HepG2 (cell line): Measurements from ENCODE around the gene SIGLEC10. TPM values are rescaled to one million over a fixed set of nuclear protein-coding genes. Genes with fewer than 3 reads are reported as not detected.

Experiments
- AHDC1 ChIP-seq: sonication (generic); formaldehyde crosslinking; IDR thresholded peaks from 2 replicates; pipeline ENCODE4 v1.5.1; 2020; ENCODE audit warnings: mild to moderate bottlenecking, missing genetic modification reagents, borderline replicate concordance
- ARHGAP35 ChIP-seq: sonication (generic); formaldehyde crosslinking; IDR thresholded peaks from 2 replicates; pipeline ENCODE4 v1.9.0; 2022; ENCODE audit warnings: mild to moderate bottlenecking, inconsistent platforms, moderate library complexity, missing genetic modification reagents, borderline replicate concordance
- CCAR2 ChIP-seq: fragments of 200-400 bp; formaldehyde crosslinking; optimal IDR thresholded peaks from 2 replicates; pipeline ENCODE3; 2018; ENCODE audit warnings: low read depth, mild to moderate bottlenecking, low read length, moderate library complexity
- EHMT2 ChIP-seq: fragments of 200-600 bp; sonication (generic); IDR thresholded peaks from 2 replicates; pipeline ENCODE4 v1.7.0; 2017; ENCODE audit warnings: antibody characterized with exemption, low read depth, low read length, borderline replicate concordance
- GLMP ChIP-seq: sonication (generic); formaldehyde crosslinking; IDR thresholded peaks from 2 replicates; pipeline ENCODE4 v1.9.0; 2021; ENCODE audit warnings: missing genetic modification reagents, mild to moderate bottlenecking, borderline replicate concordance
- HOXA9 ChIP-seq: sonication (generic); formaldehyde crosslinking; IDR thresholded peaks from 2 replicates; pipeline ENCODE4 v1.8.1; 2022; ENCODE audit warnings: missing genetic modification reagents, mild to moderate bottlenecking, moderate library complexity, borderline replicate concordance
- KAT2B ChIP-seq: fragments of 150-350 bp; IDR thresholded peaks from 2 replicates; pipeline ENCODE4 v1.6.1; 2014; ENCODE audit warnings: low read depth, low read length, borderline replicate concordance
- KLF16 ChIP-seq, 2 experiments: sonication (generic) in 1 of 2; formaldehyde crosslinking in 1 of 2; IDR thresholded peaks; 2 replicates each; pipeline versions ENCODE4 v1.6.1 to v1.8.0; 2016 to 2023; ENCODE audit warnings: missing genetic modification reagents in 2 of 2, missing compliant biosample characterization in 1 of 2
- MTF2 ChIP-seq: sonication (generic); formaldehyde crosslinking; IDR thresholded peaks from 2 replicates; pipeline ENCODE4 v1.5.0; 2020; ENCODE audit warnings: missing genetic modification reagents, borderline replicate concordance
- PITX1 ChIP-seq: sonication (generic); formaldehyde crosslinking; IDR thresholded peaks from 2 replicates; pipeline ENCODE4 v1.5.1; 2020; ENCODE audit warnings: mild to moderate bottlenecking, missing genetic modification reagents
- TBP ChIP-seq: sonication (generic); formaldehyde crosslinking; IDR thresholded peaks from 2 replicates; pipeline ENCODE4 v1.5.0; 2020; ENCODE audit warnings: missing genetic modification reagents
- XBP1 ChIP-seq: sonication (generic); formaldehyde crosslinking; IDR thresholded peaks from 2 replicates; pipeline ENCODE4 v1.5.0; 2020; ENCODE audit warnings: missing genetic modification reagents
- ZNF124 ChIP-seq: sonication (generic); formaldehyde crosslinking; IDR thresholded peaks from 2 replicates; pipeline ENCODE4 v1.4.0; 2020; ENCODE audit warnings: missing genetic modification reagents
- ZNF33A ChIP-seq: sonication (generic); formaldehyde crosslinking; IDR thresholded peaks from 2 replicates; pipeline ENCODE4 v1.5.1; 2020; ENCODE audit warnings: missing genetic modification reagents, mild to moderate bottlenecking, moderate library complexity, borderline replicate concordance
- ZNF530 ChIP-seq: sonication (generic); formaldehyde crosslinking; IDR thresholded peaks from 2 replicates; pipeline ENCODE4 v1.5.0; 2020; ENCODE audit warnings: low read depth, mild to moderate bottlenecking, missing genetic modification reagents
- ZNF567 ChIP-seq: sonication (generic); formaldehyde crosslinking; IDR thresholded peaks from 2 replicates; pipeline ENCODE4 v1.8.1; 2023; ENCODE audit warnings: mild to moderate bottlenecking, missing genetic modification reagents, borderline replicate concordance
- ZNF775 ChIP-seq: sonication (generic); formaldehyde crosslinking; IDR thresholded peaks from 2 replicates; pipeline ENCODE4 v1.4.0; 2020; ENCODE audit warnings: missing genetic modification reagents, mild to moderate bottlenecking, moderate library complexity, borderline replicate concordance
- ZNF850 ChIP-seq: sonication (generic); formaldehyde crosslinking; conservative IDR thresholded peaks from 2 replicates; pipeline ENCODE4 v1.9.0; 2021; ENCODE audit warnings: mild to moderate bottlenecking, missing genetic modification reagents
- polyA plus RNA-seq, 8 experiments: library from polyadenylated mRNA; depleted of rRNA in 3 of 8; stranded (reverse) in 7 of 8; unstranded in 1 of 8; fragments of >200 nt; fragmentation: Illumina TruSeq in 4 of 8; extraction: Trizol in 4 of 8; gene quantifications; 2 replicates each; pipeline versions ENCODE4 v1.2.1 to v1.2.3, GENCODE V29; 2011 to 2016; ENCODE audit warnings: low read depth in 4 of 8, missing spikeins in 1 of 8, mixed read lengths in 1 of 8; ENCODE audit not compliant: insufficient read depth in 1 of 8
- total RNA-seq, 5 experiments: library from RNA; depleted of rRNA; stranded (reverse); fragments of >200 nt; fragmentation: Illumina TruSeq; extraction: Trizol; gene quantifications; 2 replicates each; pipeline ENCODE4 v1.2.3, GENCODE V29; 2016; ENCODE audit warnings: low read depth in 1 of 5
- TF ChIP-seq, protein P1 (sequence below): sonication (generic); formaldehyde crosslinking; IDR thresholded peaks from 2 replicates; pipeline ENCODE4 v1.9.0; 2021; ENCODE audit warnings: missing genetic modification reagents, borderline replicate concordance

SIGLEC10 gene
- total and polyA plus RNA-seq, 2 of the 13 experiments (the other 11 are each of a cell fraction or from before 2014, with no cell fraction given): not detected

DNA sequence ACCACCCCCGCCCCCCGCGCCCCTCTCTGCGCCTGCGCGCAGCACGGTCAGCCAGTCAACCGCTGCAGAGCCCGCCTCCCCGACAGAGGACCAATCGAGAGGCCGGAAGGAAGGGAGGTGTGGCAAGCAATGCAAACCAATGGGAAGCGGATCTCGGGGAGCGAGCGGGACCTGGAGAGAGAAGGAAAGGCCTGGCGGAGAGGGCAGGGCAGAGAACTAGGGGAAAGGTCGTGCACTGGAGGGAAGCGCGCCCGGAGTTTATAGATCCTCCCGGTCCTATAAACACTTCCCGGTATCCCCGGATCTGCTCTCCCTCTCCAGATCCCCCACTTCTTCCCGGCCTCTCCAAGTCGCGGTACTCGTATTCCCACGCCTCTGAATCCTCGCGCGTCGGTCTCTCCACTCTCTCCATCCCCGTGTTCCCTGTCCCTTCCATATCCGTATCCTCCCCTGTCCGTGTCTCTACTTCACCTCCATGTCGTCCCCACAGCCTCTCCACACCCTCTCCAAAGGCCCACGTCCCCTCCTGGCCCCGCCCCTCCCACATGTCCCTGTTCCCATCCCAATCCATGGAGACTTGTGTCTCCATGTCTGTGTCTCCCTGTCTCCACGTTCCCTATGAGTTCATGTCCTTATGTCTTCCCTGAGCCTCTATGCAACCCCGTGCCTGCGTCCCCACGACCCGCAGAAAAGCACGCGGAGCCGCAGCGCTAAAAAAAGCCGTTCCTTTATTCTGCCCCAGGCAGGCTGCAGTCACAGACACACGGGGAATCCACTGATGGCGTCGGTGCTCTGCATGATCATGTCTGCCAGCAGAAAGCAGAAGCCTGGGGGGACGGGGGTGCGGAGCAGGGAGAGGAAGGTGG lies 50.8 kb downstream of the SIGLEC10 start (continued):
- TF ChIP-seq XBP1 (CRISPR knock-in tag) (no peak), AHDC1 (no peak), GLMP (no peak), CCAR2 (peak; percentile 92), ZNF775 (CRISPR knock-in tag) (no peak), EHMT2 (no peak), MTF2 (CRISPR knock-in tag) (no peak), ZNF33A (CRISPR knock-in tag) (no peak), ZNF124 (CRISPR knock-in tag) (no peak), KAT2B (no peak), KLF16 (CRISPR knock-in tag; IDR thresholded peaks at IDR 0.05) (no peak), ZNF850 (CRISPR knock-in tag) (no peak), ZNF530 (CRISPR knock-in tag) (no peak), ZNF567 (CRISPR knock-in tag) (no peak), TBP (CRISPR knock-in tag) (no peak), HOXA9 (CRISPR knock-in tag) (no peak), PITX1 (no peak), ARHGAP35 (no peak)
- TF ChIP-seq, protein P1, sequence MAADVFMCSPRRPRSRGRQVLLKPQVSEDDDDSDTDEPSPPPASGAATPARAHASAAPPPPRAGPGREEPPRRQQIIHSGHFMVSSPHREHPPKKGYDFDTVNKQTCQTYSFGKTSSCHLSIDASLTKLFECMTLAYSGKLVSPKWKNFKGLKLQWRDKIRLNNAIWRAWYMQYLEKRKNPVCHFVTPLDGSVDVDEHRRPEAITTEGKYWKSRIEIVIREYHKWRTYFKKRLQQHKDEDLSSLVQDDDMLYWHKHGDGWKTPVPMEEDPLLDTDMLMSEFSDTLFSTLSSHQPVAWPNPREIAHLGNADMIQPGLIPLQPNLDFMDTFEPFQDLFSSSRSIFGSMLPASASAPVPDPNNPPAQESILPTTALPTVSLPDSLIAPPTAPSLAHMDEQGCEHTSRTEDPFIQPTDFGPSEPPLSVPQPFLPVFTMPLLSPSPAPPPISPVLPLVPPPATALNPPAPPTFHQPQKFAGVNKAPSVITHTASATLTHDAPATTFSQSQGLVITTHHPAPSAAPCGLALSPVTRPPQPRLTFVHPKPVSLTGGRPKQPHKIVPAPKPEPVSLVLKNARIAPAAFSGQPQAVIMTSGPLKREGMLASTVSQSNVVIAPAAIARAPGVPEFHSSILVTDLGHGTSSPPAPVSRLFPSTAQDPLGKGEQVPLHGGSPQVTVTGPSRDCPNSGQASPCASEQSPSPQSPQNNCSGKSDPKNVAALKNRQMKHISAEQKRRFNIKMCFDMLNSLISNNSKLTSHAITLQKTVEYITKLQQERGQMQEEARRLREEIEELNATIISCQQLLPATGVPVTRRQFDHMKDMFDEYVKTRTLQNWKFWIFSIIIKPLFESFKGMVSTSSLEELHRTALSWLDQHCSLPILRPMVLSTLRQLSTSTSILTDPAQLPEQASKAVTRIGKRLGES (CRISPR knock-in tag): no peak
